ENCODE results near the gene FUZ. TPM values are rescaled to one million over a fixed set of nuclear protein-coding genes. Genes with fewer than 3 reads are reported as not detected.

The FUZ gene
- total and polyA plus RNA-seq, 4 donors: 3.8 to 12.5 (median 7.0) TPM

GRCh38 chr19:49846408-49846807 lies 33.3 kb upstream of the FUZ start:
- Histone ChIP-seq H3K4me3 (ENCODE audit: low read depth in 1 of 3, low read length in 3 of 3) (no peak overlapping the region), H3K27ac (ENCODE audit: low read depth in 1 of 2, low read length in 2 of 2) (no peak overlapping the region), H3K36me3 (ENCODE audit: control insufficient read depth in 4 of 4, insufficient read depth in 3 of 4, low read depth in 1 of 4, low read length in 3 of 4) (no peaks in the 10 kb centered on the region), H3K4me1 (ENCODE audit: control insufficient read depth in 4 of 4, insufficient read depth in 4 of 4, low read length in 3 of 4) (peaks cover 0 to 8% (median 3%) of the 10 kb centered on the region in 4 donors), H3K9ac (ENCODE audit: low read depth in 1 of 2, low read length in 2 of 2) (no peak overlapping the region), H3K27me3 (ENCODE audit: control insufficient read depth in 4 of 4, insufficient read depth in 4 of 4, low read length in 3 of 4) (no peaks in the 10 kb centered on the region), H3K9me3 (ENCODE audit: control insufficient read depth in 4 of 4, low read length in 3 of 4) (no peaks in the 10 kb centered on the region)
- WGBS: 76% methylated on average over 5 of the region's 5 CpGs
- no peak for DNase-seq (ENCODE audit: low spot score)
- TF ChIP-seq EGR1 (IDR thresholded peaks at IDR 0.05; ENCODE audit: low read depth in 2 of 2) (no peak), FOXA1 (IDR thresholded peaks at IDR 0.05) (no peak), HNF4A (conservative IDR thresholded peaks at IDR 0.05) (no peak), HNF4G (IDR thresholded peaks at IDR 0.05) (no peak), MAX (IDR thresholded peaks at IDR 0.05) (no peak), FOXA2 (IDR thresholded peaks at IDR 0.05) (no peak), SP1 (IDR thresholded peaks at IDR 0.05) (no peak), GABPA (IDR thresholded peaks at IDR 0.05 in 1 of 2, conservative IDR thresholded peaks at IDR 0.05 in 1 of 2) (no peak), REST (IDR thresholded peaks at IDR 0.05) (no peak), TAF1 (conservative IDR thresholded peaks at IDR 0.05) (no peak)
- TF ChIP-seq, protein P1, sequence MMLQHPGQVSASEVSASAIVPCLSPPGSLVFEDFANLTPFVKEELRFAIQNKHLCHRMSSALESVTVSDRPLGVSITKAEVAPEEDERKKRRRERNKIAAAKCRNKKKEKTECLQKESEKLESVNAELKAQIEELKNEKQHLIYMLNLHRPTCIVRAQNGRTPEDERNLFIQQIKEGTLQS (IDR thresholded peaks at IDR 0.05): no peak

GRCh38 chr19:49845414-49845813 lies 32.3 kb upstream of the FUZ start:
- TF ChIP-seq REST (IDR thresholded peaks at IDR 0.05): no peak
- TF ChIP-seq GABPA (IDR thresholded peaks at IDR 0.05 in 1 of 2, conservative IDR thresholded peaks at IDR 0.05 in 1 of 2): no peak
- TF ChIP-seq RXRA (IDR thresholded peaks at IDR 0.05): no peak
- TF ChIP-seq NR2F2 (IDR thresholded peaks at IDR 0.05): no peak
- TF ChIP-seq HNF4G (IDR thresholded peaks at IDR 0.05): no peak
- no peak for TF ChIP-seq EGR1 (IDR thresholded peaks at IDR 0.05; ENCODE audit: low read depth in 2 of 2)
- TF ChIP-seq, protein P2, sequence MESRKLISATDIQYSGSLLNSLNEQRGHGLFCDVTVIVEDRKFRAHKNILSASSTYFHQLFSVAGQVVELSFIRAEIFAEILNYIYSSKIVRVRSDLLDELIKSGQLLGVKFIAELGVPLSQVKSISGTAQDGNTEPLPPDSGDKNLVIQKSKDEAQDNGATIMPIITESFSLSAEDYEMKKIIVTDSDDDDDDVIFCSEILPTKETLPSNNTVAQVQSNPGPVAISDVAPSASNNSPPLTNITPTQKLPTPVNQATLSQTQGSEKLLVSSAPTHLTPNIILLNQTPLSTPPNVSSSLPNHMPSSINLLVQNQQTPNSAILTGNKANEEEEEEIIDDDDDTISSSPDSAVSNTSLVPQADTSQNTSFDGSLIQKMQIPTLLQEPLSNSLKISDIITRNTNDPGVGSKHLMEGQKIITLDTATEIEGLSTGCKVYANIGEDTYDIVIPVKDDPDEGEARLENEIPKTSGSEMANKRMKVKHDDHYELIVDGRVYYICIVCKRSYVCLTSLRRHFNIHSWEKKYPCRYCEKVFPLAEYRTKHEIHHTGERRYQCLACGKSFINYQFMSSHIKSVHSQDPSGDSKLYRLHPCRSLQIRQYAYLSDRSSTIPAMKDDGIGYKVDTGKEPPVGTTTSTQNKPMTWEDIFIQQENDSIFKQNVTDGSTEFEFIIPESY (IDR thresholded peaks at IDR 0.05): no peak
- no peak for TF ChIP-seq HNF4A (conservative IDR thresholded peaks at IDR 0.05)
- no peak for TF ChIP-seq RAD21 (IDR thresholded peaks at IDR 0.05)
- no peak for TF ChIP-seq MAX (IDR thresholded peaks at IDR 0.05)
- TF ChIP-seq, protein P1 (IDR thresholded peaks at IDR 0.05): no peak
- TF ChIP-seq FOXA1 (IDR thresholded peaks at IDR 0.05): no peak
- no peak for TF ChIP-seq TAF1 (conservative IDR thresholded peaks at IDR 0.05)
- Histone ChIP-seq H3K9me3 (ENCODE audit: control insufficient read depth in 4 of 4, low read length in 3 of 4) (no peaks in the 10 kb centered on the region), H3K36me3 (ENCODE audit: control insufficient read depth in 4 of 4, insufficient read depth in 3 of 4, low read depth in 1 of 4, low read length in 3 of 4) (no peaks in the 10 kb centered on the region), H3K27ac (ENCODE audit: low read depth in 1 of 2, low read length in 2 of 2) (no peak overlapping the region), H3K4me3 (ENCODE audit: low read depth in 1 of 3, low read length in 3 of 3) (no peak overlapping the region), H3K27me3 (ENCODE audit: control insufficient read depth in 4 of 4, insufficient read depth in 4 of 4, low read length in 3 of 4) (no peaks in the 10 kb centered on the region), H3K9ac (ENCODE audit: low read depth in 1 of 2, low read length in 2 of 2) (no peak overlapping the region), H3K4me1 (ENCODE audit: control insufficient read depth in 4 of 4, insufficient read depth in 4 of 4, low read length in 3 of 4) (peaks cover 0 to 8% (median 3%) of the 10 kb centered on the region in 4 donors)
- 61% methylated on average over 3 of the region's 3 CpGs for WGBS
- no peak for DNase-seq (ENCODE audit: low spot score)

Measured in liver (tissue), 9 donors.